Stimulated activated CD8-positive, alpha-beta memory T cell treated with anti-CD3 and anti-CD28 coated beads, Interleukin-2, amount 100 ng/mL, for 1 hour (primary cell): ENCODE data around the gene DNAJB13.
A peak's percentile ranks its signal among the peaks of the same experiment; 100 is the strongest.
"Not testable (repeated sequence)": the region's sequence is repeated elsewhere in the genome, so short reads cannot be mapped to it uniquely, and the experiment has no call there.

Source experiments
- DNase-seq, 2 donors: peaks; one replicate each; pipeline ENCODE4 v3.0.0-alpha.2; 2020; ENCODE audit warnings: low read depth in 2 of 2

DNAJB13 gene

DNA sequence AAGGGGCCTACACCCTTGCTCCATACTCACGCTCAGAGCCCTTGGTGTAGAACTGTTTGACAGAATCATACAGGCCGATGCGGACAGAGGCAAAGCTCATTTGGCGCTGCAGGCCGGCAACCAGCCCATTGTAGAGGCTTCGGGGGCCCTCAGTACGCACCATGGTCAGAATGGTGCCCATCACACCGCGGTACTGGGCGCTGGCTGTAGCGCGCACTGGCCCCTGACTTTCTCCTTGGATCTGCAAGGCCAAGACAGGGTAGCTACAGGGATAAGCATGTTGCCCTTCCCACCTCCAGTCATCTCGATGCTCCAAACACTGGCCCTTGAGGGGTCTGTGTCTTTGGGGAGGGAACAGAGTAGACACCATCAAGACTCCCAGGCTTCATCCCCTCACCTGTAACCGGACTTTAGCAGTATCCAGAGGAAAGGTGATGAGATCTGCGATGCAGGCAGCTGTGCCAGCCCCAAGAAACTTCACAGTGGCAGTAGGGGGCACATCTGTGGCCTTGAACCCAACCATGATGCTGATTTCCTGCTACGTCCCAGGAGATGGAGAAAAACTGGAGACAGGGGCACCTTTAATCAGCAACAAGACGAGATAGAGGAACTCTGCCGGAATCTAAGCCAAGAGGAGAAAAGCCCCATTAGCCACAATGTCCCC, 27.2 kb downstream of the DNAJB13 start:
- no peak for DNase-seq

DNA sequence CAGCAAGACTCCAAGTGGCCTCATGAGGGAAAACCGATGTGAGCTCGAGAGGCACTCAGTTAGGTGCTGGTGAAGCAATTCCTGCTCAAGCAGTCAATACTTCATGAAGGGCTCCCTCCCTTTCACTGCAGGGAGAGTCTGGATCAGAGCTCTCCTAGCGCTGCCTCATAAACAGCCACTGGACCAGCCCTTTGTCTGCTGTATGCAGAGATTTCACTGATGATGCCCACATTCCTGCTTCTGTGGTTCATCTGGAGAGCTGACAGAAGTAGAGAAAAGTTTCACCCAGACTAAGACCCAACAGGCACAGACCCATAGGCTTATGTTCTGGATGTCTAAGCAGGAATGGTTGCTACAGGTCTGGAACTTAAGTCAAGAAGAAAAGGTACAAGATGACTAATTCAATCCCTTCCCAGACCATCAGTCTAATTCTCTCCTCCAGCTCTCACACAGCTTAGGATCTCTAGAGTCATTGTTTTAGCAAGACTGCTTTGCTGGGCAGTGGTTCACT, 27.8 kb downstream of the DNAJB13 start:
- DNase-seq = no peak

DNA sequence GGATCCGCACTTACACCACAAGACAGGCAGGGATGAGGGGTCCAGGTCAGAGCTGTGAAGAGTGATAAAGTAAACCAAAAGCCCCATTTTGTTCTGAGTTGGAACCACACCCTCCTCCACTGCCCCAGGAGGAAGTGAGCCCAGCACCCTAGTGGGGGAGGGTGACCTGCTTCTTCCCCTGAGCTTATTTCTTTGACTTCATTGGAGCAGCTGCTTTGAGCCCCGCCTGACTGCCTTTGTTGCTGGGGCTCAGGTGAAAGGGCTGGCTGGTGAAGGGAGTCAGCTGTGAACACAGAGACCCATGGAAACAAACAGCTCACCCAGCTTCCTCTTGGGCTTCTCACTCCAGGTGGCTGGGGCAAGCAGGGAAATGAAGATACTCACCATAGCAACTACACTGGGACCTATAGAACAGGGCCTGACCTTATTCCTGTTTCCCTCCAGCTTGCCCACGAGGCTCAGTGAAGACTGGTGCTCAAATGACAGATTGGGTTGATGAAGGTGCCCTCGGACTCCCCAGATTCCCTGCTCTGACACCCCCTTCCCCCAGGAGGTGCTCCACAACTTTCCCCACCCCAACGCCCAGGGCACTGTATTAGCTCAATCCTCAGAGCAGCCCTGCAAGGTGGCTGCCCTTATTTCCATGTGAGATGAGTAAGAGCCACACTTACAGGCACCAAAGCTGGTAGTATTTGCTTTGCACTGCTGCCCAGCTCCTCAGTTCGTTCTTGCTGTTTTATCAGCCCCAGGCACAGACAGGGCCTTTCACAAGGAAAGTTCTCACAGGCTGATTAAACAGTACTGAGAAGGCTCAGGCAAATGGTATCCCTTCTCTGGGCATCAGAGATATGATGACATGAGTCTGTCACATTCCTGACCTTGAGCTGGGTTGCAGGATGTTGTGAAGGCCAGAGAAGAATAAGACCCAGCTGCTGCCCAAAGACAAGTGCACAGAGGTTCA, 29.5 kb downstream of the DNAJB13 start:
- DNase-seq = peak; percentile 46 to 62

DNA sequence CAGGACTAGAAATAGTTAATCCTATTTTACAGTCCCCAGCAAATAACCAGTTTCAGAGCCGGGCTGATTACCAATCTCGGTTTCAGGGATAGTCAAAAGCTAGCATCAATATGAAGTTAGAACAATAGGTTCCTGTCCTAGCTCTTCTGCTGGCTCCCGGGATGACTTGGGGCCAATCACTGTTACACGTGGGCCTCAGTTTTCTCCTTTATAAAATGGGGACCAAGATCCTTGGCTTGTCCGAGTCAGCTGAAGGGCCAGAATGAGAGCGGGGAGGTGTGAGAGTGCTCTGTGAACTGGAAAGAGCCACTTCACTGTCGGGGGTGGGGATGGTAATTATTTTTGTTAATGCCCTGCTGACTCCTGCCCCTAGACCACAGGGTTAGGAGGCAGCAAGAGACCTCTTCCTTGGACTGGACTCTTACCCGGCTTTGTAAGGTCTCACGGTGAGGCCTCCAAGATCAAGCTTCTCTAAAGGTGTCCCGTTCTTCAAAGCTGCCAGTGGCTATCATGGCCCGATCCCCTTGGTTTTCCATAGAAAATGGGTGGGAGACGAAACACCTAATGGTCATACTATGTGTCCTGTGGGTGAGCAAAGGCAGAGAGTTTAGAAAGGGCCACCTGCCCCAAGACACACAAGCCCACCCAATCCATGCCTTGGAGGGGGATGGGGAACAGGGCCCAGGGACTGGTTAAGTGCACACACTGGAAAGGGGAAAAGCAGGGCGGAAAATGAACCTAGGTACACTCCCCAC, 30.4 kb downstream of the DNAJB13 start:
- DNase-seq = no peak

GRCh38 chr11:73982595-73982989, 31.8 kb downstream of the DNAJB13 start, which contains the start of gene UCP2:
Gene UCP2, minus strand, starts transcription at chr11:73982843. Its CDS starts 4,465 bp downstream, at chr11:73978378.
- DNase-seq = peak; percentile 70 to 80

DNA sequence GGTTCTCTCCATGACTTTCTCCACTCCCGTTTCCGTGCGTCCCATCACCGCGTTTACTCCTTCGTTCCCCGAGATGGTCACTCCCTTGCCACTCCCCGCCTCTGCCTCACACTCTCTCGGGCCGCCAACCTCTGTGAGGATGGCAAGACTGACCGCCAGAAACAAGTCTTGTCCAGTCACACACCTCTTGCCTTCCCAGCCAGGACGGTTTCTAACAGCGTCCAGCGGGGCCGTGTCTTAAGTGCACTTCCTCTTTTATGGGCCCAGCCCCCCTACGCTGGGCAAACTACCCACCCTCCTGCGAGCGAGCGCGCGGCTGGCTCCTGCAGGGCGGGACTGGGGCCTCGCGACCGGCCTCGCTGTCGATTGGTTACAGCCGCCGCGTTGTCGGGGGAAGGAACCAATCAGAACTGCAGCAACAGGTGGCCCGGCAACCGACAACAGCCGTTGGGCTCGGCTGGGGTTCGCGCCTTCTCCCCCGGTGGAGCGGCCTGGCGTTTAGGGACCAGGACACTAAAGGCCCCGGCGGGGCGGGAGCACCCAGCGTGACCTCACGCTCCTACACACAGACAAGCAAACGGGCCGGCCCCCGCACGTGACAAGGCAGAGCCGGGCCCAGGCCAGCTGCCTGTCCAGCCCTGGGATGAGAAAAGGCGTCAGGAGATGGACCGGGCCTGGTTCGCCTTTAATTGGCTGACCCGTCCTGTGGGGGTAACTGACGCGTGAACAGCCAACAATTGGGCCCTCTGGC, 32.3 kb downstream of the DNAJB13 start:
- peak; percentile 80 to 88 for DNase-seq

DNA sequence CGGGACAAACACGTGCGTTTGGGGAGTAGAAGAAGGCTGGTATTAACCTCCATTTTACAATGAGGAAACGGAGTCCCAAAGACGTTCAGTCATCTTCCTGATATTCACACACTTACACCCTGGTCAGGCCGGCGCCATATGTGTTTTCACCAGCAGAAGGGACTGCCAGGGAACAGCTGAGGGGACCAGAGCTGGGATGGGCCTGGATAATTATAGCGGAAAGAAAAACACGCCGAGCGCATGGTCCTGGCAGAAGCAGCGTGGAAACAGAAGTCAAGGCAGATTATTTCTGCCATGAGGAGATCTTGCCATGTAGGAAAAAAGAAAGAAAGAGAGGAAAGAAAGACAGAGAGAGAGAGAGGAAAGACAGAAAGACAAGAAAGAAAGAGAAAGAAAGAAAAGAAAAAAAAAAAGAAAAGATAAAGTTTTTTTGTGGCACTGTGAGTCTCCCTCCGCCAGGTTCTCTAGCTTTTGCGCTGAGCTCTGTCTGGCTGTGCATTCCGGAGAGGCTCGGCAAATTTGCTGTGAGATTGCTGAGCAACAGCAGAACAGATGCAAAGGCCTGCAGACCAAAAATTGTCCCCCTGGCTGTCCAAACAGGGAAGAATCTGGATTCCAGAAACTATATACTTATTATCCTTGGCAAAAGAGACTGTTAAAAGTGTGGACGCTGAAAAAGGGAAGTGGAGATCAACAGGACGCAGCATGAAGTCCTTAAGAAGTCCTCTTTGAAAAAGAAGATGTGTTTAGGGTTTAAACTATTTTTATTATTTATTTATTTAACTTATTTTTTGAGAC, 33.1 kb downstream of the DNAJB13 start:
- no peak for DNase-seq

GRCh38 chr11:73985661-73986060, 34.8 kb downstream of the DNAJB13 start:
- DNase-seq = not testable (repeated sequence)

GRCh38 chr11:73988227-73988626, 37.4 kb downstream of the DNAJB13 start:
- DNase-seq = no peak

DNA sequence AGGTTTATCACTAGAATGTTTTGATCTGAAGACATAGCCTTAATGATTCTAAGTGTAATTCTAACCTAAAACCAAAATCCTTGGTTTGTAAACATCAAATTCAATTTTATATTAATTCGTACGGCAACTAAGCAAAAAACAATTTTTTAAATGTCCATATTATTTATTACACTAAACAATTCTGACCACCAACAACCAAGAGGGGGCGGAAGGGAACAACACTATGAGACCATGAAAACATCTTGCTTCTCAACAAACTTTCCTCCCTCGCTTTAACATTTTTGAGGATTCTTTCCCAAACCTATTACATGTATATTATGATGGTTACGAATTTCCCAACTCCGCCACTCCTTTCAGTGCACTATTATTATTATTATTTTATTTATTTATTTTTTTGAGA, 38.3 kb downstream of the DNAJB13 start:
- no peak for DNase-seq

- DNase-seq = no peak
These were observed 39.9 kb downstream of the DNAJB13 start for GRCh38 chr11:73990730-73991129.

- DNase-seq = no peak
These were observed 40.7 kb downstream of the DNAJB13 start for GRCh38 chr11:73991471-73992006.

DNA sequence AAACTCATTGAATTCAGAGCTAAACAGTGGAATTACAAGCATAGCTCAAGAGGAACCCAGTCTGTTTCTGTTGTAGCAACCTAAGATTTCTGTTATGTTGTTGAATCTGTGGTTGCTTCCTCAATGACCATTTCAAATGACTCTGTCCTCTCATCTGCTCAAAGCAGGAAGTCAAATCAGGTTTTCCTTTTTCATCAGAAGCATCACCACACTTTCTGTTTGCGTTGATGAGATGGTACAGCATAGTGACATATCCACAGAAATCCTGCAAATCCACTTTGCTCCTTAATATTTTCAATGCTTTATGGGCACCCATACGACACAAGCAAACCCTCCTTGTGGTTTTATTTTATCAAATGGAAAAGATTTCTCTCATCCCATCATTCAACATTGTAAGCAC, 44.4 kb downstream of the DNAJB13 start:
- DNase-seq = no peak

DNA sequence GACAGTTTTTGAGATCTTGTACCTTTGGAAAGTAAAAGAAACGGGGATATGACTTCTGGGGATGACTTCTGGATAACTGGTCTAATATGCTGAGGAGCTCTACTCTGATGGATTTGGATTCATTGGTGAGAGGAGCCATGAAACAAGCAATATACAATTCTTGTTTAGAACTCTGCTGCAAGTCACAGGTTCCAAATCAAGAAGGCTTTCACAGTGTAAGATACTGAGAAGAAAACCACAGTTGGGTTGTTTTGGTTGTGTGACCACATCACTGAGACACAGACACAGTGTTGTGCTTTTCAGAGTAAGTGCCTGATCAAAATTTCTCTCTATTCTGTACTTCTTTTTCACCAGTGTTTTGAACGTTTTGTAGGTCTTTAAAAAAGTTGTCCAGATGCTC, 44.9 kb downstream of the DNAJB13 start:
- DNase-seq = no peak

- no peak for DNase-seq
These were observed 45.4 kb downstream of the DNAJB13 start for GRCh38 chr11:73996161-73996747.

- no peak for DNase-seq
These were observed 46.4 kb downstream of the DNAJB13 start for GRCh38 chr11:73997120-73997770.

GRCh38 chr11:73998846-73999575, 48.2 kb downstream of the DNAJB13 start:
- DNase-seq = no peak

DNA sequence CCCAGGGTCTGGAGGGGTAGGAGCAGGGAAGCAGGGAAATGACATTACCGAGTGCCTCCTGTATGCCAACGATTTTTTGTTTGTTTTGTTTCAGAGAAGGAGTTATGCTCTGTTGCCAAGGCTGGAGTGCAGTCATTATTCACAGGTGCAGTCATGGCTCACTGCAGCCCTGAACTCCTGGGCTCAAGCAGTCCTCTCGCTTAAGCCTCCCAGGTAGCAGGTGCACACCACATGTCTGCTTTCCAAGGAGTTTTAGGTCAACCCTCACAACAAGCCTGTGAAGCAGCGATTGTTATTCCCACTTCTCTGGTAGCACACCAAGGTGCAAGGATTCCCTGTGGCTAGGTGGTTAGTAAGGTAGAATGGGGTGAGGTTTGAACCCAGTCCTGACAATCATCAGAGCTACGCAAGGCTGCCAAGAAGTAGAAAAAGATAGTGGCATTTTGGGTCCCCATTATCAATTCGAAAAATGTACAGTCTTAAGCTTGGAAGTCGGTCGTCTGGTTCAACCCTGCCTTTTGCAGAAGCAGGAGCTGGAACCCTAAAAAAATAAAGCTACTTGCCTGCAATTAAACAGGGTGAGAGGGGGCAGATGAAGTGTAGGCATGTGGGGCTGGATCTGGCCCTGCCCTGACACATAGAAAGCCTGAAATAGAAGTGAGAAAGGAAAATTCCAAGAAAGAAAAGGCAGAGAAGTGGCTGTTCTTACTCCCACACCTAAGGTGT, 48.9 kb downstream of the DNAJB13 start:
- no peak for DNase-seq
